ENCODE results near the gene AP2M1.
A peak's percentile ranks its signal among the peaks of the same experiment; 100 is the strongest.
"Not testable (repeated sequence)": the region's sequence is repeated elsewhere in the genome, so short reads cannot be mapped to it uniquely, and the experiment has no call there.

Gene AP2M1

DNA sequence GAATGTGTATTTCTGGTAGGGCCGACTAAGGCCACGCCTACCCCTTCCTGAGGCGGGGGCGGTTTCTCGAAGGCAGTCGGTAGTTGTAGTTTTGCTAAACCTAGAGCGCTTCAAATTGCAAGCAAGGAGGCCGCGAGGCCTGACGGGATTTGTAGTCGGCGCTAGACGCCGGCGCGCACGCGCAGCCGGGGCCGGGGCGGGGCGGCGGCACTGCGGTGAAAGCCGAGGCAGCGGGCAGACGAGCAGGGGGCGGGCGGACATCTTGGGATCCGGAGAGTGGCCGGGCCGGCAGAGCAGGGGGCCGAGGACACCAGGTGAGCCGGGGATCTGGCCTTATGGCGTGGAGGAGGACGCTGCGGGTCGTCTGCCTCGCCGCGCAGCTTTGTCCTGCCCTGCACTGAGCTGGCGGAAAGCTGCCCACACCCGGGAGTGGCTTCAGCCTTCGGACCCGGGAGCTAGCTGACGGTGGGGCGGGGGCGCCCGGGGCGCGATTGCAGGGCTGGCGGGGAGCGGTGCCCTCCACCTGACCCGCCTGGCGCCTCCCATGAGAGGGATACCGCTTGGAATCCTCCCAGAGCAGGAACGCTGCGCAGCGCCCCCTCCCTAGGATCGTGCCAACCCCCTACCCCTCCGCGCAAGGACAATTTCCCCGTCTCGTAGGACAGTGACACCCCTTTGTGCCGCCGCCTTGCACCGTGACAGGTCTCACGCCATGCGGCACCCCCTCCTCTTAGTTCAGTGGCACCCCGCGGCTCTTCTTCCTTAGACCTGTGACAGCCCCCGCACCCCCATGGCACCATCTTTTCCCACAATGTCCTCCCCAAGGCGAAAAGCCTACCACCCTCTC is at the start of gene AP2M1:
Gene AP2M1, plus strand, starts transcription at position 210 of the 847 bp plus-strand sequence. CDS start 2,139 bp downstream, outside the sequence.
- peak; percentile 95 to 96 for DNase-seq (ENCODE audit: low read depth in 2 of 2)

DNA sequence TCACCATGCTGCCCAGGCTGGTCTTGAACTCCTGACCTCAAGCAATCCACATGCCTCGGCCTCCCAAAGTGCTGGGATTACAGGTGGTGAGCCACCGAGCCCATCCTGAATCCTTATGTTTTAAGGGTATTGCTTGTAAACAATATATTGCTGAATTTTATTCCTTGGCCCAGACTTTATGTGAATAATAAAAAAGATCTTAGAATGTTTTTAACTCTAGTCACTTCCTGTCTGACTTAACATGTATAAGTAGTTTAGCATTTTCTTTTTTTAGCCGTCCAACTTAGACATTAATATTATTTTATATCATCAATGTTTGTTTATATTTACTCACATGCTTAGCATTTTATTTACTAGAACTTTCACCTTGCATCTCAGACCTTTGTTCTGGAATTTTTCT is 48.6 kb upstream of the AP2M1 start:
- DNase-seq (ENCODE audit: low read depth in 2 of 2), result no peak

DNA sequence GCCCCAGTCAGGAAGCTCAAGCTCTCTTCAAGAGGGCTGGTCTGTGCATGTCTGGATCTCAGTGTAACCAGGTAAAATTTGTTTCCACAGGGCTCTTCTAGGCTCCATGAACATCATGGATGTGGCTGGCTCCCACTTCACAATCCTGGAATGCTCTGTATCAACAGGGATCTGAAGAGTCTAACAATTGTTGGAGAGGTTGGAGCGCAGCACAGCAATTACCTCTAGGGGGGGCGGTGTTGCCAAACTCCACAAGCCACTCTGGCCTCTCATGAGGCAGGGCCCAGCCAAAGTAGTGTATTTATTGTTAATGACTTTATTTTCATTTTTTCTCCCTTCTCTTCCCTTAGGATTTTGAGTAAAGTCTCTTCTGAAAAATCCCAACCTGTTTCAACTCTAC is 45.6 kb upstream of the AP2M1 start:
- no peak for DNase-seq (ENCODE audit: low read depth in 2 of 2)

DNA sequence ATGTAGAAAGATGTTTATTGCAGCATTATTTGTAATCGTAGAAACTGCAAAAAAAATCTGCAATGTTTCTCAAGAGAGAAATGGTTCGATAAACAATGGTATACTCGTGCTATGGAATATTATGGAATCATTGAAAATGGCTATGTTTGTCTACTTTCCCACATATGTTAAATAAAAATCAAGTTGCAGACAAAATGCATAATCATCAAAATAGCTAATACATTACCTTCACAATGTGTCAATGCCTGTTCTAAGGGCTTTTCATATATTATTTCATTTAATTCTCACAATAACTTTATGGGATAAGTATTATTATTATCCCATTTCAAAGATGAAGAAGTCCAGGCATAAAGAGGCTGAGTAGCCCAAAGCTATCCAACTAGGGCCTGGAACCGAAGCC is 41.7 kb upstream of the AP2M1 start:
- DNase-seq (ENCODE audit: low read depth in 2 of 2), result no peak

DNA sequence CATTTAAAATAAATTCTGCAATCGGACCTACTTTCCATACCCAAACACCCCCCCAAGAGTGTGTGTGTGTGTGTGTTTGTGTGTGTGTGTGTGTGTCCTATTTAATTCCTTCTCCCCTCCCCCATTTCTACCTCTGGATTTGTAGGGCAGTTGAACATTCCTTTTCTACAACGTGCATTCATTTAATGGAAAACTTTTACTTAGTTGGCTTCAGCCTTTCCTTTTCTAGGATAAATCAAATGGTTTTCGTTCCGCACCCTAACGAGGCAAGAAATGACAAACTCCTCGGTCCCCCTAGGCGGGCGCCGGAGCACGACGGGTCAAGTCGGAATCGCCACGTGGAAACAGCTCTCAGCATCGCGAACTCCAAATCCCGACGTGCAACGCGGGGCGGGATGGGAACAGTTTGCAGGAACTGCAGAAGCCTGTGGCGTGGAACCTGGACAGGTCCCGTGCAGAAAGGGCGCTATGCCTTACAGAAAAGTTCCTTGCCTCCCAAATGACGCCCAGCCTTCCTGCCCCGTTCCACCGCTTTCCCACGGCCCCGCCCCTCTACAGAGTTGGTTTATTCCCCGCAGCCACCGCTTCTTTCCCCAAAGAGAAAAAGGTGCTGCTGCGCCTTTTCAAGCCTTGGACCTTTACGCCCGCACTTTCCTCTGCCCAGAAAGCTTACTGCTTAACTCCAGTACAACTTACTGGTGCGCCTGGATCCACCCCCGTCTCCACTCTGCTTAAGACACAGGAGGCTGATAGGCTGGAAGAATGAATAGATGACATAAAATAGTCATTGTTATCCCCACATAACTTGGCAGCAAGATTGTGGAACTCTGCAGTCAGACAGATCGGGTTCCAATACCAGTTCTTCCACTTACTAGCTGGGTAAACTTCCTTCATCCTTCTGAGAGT is 40.6 kb upstream of the AP2M1 start:
- DNase-seq (ENCODE audit: low read depth in 2 of 2), result peak in 1 of 2 donors; percentile 37

DNA sequence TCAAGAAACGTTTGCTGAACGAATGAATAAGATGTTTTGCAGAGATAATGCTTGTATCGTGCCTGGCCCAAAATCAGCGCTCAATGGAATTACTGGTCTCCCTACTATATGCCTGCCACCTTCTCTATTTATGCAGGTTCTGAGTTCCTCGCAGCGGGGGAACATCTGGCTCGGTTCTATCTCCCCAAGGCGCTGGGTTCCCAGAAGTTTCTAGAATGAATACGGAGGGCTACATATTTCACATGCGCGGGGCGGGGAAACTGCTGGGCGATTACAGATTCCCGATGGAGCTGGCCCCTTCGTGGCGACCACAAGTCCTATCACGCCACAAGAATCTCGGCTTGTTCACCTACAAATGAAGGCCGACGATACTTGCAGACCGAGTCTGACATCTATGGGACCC is 39.9 kb upstream of the AP2M1 start:
- DNase-seq (ENCODE audit: low read depth in 2 of 2), result no peak

DNA sequence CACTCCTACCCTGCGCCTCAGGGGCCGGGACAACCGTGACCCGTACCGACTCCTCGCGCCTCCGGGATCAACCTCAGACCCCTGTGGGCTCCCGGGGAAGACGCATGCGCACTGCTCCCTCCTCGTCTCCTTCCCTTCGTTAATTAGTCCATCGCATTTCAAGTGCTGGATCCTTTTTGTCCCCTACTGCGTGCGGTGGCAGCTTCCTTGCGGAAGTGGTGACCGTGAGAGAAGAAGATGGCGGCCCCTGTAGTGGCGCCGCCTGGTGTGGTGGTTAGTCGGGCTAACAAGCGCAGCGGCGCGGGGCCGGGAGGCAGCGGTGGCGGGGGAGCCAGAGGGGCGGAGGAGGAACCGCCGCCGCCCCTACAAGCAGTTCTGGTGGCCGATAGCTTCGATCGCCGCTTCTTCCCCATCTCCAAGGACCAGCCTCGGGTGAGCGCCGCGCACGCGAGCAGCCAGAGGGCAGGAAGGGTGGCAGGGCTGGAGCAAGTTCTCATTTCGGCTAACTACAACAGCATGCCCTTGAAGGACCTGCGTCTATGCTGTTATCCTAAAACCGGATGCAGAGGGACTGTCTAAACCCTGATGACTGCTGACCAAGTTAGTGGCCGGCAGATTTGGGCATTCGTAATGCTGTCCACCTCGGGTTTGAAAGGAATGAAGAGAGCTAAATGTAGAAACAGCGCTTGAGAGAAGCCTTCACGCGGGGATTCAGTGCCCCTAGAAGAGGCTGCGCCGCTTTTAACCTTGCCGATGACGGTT is 39.3 kb upstream of the AP2M1 start, which contains the start of gene EIF2B5:
Gene EIF2B5, plus strand, starts transcription at position 210 of the 762 bp plus-strand sequence. Its CDS starts 28 bp downstream, at position 238.
- peak; percentile 64 to 74 for DNase-seq (ENCODE audit: low read depth in 2 of 2)

DNA sequence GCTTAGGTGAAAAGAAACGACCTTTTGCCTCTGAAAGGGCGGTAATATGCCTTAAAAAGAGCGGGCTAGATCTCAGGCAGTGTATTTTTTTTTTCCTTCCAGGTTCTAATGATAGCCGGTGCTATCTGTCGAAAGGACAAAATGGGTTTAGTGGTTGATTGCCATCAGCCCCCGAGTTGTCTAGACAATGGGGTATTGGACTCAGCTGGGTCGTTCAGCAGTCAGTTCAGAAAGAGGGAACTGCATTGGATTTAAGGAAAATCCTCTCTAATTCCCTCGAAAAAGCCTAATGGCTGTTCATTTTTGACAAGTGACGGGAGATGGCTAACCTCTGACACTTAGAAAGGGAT is 38.8 kb upstream of the AP2M1 start:
- DNase-seq (ENCODE audit: low read depth in 2 of 2), result no peak

DNA sequence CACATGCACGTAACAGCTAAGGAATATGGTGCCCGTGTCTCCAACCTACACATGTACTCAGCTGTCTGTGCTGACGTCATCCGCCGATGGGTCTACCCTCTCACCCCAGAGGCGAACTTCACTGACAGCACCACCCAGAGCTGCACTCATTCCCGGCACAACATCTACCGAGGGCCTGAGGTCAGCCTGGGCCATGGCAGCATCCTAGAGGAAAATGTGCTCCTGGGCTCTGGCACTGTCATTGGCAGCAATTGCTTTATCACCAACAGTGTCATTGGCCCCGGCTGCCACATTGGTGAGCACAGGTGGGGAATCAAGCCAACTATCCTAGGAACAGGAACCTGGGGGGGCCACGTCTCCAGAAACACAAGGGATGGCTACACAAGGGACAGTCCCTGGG is 34.2 kb upstream of the AP2M1 start:
- DNase-seq (ENCODE audit: low read depth in 2 of 2), result no peak

DNA sequence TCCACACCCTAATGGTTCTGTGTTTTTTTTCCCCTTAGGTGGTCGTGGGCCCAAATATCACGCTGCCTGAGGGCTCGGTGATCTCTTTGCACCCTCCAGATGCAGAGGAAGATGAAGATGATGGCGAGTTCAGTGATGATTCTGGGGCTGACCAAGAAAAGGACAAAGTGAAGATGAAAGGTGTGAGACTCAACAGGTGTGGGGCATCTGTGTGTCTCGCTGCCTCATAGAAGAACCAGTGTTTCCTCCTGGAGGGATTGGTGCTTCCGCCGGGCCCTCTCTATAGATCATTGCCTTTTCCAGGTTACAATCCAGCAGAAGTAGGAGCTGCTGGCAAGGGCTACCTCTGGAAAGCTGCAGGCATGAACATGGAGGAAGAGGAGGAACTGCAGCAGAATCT is 32.5 kb upstream of the AP2M1 start:
- DNase-seq (ENCODE audit: low read depth in 2 of 2), result no peak

DNA sequence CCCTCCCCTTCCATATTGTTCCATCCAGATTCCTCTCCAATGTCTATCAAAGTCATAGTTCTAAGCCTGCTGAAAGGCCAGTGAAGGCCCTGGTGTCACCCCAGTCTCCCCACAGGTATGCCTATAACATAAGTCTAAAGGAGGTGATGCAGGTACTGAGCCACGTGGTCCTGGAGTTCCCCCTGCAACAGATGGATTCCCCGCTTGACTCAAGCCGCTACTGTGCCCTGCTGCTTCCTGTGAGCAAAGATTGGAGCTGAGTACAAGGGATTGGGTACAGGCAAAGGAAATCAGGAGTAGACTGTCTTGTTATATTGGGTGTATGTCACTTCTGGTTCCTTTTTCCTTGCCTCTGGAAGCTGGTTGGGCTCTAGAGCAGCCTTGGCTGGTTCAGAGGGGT is 31.3 kb upstream of the AP2M1 start:
- no peak for DNase-seq (ENCODE audit: low read depth in 2 of 2)

DNA sequence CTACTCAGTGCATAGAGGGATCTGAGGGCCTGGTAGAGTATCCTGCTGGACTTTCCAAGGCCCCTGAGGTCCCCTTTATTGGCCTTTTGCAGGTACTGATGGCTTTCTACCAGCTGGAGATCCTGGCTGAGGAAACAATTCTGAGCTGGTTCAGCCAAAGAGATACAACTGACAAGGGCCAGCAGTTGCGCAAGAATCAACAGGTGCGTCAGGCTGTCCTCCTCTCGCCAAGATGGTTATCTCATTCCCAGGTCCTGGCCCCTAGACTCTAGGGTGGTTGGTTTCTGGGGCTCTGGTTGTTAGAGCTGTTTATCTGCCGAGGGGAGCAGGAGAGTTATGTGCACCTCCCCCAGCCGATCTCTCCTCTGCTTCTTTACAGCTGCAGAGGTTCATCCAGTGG is 30.1 kb upstream of the AP2M1 start:
- no peak for DNase-seq (ENCODE audit: low read depth in 2 of 2)

DNA sequence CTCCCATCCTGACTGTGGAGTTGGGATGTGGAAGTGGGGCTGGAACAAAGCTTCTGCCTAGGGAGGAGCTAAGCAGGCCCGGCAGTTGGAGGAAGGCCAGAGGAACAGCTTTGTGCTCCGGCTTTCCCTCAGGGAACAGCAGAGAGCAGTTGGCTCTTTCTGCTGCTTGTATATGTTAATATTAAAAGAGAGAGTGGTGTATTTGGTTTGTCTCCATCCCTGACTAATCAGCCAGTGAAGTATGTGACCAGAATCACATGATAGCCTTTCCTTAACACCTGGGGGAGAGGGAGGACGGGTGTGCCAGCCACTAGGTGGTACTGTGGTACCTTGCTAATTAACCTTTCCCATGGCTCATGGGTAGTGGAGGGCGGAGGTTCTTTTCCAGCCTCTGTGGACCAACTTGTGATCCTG is 29.5 kb upstream of the AP2M1 start:
- no peak for DNase-seq (ENCODE audit: low read depth in 2 of 2)

DNA sequence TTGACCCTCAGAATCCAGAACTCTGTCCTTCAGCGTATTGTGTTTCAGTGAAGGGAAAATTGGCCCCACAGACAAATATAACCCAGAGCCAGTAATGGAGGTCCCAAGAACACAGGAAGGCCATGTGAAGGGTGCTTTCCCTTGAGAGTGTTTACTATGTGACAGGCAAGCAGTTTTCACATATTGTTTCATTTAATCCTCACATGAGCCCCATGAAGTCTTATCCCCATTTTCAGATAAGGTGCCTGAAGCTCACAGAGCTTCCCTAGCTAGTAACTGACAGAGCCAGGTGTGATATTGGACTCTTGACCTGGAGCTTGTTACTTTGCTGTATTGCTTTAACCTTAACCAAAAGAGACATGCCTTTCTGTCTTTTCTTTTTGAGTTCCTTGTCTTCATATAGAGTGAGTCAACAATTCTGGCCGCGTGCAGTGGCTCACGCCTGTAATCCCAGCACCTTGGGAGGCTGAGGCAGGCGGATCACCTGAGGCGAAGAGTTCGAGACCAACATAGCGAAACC is 28.8 kb upstream of the AP2M1 start:
- DNase-seq (ENCODE audit: low read depth in 2 of 2), result no peak

DNA sequence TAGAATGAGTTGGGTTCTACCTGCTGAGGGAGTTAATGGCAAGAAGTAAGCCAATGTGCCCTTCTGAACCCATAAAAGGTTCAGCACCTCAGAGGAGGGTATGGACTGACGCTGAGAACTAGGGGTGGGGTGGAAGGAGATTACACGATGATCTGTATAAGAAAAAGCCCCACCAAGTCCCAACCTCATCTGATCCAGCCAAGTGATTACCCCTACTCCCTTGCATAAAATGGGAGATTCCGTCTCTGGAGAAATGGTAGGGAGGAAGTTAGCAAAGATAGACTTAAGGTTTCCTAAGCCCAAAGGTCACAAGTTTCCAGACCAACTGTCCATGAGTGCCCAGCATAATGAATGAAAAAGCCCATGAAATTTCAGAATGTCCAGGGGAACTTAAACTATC is 26.6 kb upstream of the AP2M1 start:
- no peak for DNase-seq (ENCODE audit: low read depth in 2 of 2)

DNA sequence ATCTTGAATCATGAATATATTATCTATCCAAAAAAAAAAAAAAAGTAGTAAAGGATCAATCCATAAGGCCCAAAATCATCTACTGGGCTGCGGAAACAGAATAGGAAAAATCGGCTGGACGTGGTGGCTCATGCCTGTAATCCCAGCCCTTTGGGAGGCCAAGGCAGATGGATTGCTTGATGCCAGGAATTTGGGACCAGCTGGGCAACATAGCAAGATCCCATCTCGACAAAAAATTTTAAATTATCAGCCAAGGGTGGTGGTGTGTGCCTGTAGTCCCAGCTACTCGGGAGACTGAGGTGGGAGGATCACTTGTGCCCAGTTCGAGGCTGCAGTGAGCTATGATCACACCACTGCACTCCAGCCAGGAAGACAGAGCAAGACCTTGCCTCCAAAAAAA is 25.5 kb upstream of the AP2M1 start:
- DNase-seq (ENCODE audit: low read depth in 2 of 2), result no peak

DNA sequence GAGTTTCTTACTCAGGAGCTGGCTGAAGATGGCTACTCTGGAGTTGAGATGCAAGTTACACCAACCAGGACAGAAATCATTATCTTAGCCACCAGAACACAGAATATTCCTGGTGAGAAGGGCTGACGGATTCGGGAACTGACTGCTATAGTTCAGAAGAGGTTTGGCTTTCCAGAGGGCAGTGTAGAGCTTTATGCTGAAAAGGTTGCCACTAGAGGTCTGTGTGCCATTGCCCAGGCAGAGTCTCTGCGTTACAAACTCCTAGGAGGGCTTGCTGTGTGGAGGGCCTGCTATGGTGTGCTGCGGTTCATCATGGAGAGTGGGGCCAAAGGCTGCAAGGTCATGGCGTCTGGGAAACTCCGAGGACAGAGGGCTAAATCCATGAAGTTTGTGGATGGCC is 24.9 kb upstream of the AP2M1 start:
- not testable (repeated sequence) for DNase-seq (ENCODE audit: low read depth in 2 of 2)

DNA sequence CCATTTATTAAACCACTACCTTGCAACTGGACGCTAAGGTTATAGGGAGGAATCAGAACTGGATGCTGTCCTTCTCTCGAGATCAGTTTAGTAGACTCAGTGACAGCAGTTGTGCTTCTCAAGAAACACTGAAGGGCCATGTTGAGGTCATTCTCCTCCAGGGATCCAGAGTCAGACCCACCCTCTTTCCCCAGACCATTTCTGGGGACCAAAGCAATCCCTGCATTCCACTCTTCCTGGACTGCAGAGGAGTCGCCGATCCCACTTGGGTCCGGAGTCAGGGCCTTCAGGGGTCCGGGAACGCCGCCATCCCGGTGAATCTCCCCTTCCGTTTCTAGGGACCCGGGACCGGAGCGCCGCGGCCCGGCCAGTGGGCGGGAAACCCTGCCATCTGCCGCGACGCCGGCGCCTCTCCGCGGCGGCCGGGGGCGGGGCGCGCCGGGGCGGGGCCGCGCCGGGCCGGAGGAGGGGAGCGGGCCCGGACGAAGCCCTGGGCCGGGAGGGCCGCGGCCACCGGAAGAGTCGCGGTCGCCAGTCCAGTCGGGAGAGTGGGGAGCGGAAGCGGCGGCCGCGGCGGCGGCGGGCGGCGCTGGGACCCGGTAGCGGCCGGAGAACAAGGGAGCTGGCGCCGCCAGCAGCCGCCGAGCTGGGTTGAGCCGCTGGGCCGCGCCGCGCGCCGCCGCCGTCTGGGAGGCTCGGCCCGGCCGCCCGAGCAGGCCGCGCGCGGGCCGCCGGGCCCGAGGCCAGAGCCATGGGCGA is 19.6 kb upstream of the AP2M1 start, which contains the start of gene DVL3:
Gene DVL3, plus strand, starts transcription at position 493 of the 759 bp plus-strand sequence. Its CDS starts 259 bp downstream, at position 752.
- DNase-seq (ENCODE audit: low read depth in 2 of 2), result no peak

DNA sequence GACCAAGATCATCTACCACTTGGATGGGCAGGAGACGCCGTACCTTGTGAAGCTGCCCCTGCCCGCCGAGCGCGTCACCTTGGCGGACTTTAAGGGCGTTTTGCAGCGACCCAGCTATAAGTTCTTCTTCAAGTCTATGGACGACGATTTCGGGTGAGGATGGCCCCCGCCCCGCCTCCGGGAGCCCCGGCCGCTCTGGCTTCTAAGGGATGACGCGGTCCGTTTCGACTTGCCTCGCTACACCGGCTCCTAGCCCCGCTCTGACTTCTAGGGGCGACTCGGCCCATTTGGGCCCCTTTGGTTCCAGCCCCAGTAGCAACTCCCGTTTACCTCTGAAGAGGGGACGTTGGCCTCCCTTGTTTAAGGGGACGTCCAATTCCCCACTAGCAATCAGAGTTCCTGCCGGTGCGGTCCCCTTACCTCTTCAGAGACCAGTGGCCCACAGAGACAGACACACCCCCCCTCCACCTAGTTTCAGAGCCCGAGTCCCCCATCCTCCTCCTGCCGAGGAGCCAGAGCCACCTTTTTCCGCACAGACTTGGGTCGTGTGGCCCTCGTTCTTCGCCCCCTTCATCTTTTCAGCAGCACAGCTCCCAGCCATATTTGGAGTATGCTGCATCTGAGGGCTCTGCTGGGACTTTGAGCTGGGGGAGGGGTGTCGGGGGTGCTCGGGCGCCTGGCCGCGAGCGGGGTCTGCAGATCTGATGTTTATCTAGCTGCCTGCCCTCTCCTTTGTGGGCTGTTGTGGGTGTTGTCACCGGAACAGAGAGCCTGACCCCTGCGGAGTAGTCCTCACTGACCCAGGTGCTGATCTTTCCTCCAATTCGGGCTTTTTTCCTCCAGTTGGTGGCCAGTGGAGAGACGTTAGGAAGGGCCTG is 18.8 kb upstream of the AP2M1 start:
- DNase-seq (ENCODE audit: low read depth in 2 of 2), result no peak

DNA sequence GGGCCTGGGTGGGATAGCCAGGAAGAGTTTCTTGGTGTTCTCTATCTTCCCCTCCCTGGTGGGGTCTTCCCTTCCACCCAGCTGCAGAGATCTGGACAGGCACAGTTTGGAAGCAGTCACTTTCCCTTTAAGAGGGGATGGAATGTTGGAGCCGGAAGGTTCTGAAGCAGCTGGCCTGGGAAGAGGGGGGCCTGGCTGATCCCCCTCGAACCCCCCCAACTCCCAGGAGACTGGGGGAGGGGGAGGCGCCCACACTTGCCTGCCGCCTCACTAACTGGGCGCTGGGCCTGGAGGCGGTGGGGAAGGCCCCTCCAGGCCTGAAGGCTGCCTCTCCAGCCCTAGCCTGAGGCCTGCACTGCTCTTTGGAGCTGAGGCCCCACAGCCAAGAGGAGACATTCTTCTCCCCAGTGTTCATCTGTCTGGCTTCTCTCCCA is 18.1 kb upstream of the AP2M1 start:
- DNase-seq (ENCODE audit: low read depth in 2 of 2), result no peak
